Panc1 (cell line): ENCODE data around the gene SLC10A2.
"Not testable (repeated sequence)": the region's sequence is repeated elsewhere in the genome, so short reads cannot be mapped to it uniquely, and the experiment has no call there.

ENCODE experiments used
- POLR2AphosphoS5 ChIP-seq: IDR thresholded peaks from 2 replicates; pipeline ENCODE4 v1.6.1; 2012; ENCODE audit warnings: mild to moderate bottlenecking, low read depth, low read length, moderate library complexity
- SIN3A ChIP-seq: IDR thresholded peaks from 2 replicates; pipeline ENCODE4 v1.6.1; 2012; ENCODE audit warnings: low read depth, mild to moderate bottlenecking, low read length, moderate library complexity, borderline replicate concordance; ENCODE audit not compliant: insufficient read depth
- TCF7L2 ChIP-seq: IDR thresholded peaks from 2 replicates; pipeline ENCODE4 v1.6.1; 2011; ENCODE audit warnings: mild to moderate bottlenecking, low read depth, low read length, inconsistent platforms
- TF ChIP-seq, protein P1 (sequence below): fragments of 450-650 bp; IDR thresholded peaks from 2 replicates; pipeline ENCODE4 v1.5.1; 2017; ENCODE audit warnings: mild to moderate bottlenecking
- TF ChIP-seq, protein P2 (sequence below), 2 experiments: IDR thresholded peaks; 2 replicates each; pipeline ENCODE4 v1.6.1; 2011 to 2012; ENCODE audit warnings: low read depth in 2 of 2, control low read depth in 1 of 2, low read length in 1 of 2, mild to moderate bottlenecking in 1 of 2, moderate library complexity in 1 of 2; ENCODE audit not compliant: insufficient read depth in 1 of 2

DNA sequence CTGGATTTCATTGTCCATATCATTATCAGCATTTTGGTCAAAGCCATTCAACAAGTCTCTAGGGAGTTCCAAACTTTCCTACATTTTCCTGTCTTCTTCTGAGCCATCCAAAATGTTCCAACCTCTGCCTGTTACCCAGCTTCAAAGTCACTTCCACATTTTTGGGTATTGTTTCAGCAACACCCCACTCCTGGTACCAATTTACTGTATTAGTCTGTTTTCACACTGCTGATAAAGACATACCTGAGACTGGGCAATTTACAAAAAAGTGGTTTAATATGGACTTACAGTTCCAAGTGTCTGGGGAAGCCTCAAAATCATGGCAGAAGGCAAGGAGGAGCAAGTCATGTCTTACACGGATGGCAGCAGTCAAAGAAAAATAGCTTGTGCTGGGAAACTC is 27.4 kb upstream of the SLC10A2 start:
- TF ChIP-seq, protein P1, sequence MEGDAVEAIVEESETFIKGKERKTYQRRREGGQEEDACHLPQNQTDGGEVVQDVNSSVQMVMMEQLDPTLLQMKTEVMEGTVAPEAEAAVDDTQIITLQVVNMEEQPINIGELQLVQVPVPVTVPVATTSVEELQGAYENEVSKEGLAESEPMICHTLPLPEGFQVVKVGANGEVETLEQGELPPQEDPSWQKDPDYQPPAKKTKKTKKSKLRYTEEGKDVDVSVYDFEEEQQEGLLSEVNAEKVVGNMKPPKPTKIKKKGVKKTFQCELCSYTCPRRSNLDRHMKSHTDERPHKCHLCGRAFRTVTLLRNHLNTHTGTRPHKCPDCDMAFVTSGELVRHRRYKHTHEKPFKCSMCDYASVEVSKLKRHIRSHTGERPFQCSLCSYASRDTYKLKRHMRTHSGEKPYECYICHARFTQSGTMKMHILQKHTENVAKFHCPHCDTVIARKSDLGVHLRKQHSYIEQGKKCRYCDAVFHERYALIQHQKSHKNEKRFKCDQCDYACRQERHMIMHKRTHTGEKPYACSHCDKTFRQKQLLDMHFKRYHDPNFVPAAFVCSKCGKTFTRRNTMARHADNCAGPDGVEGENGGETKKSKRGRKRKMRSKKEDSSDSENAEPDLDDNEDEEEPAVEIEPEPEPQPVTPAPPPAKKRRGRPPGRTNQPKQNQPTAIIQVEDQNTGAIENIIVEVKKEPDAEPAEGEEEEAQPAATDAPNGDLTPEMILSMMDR = not testable (repeated sequence)
- TF ChIP-seq, protein P2, sequence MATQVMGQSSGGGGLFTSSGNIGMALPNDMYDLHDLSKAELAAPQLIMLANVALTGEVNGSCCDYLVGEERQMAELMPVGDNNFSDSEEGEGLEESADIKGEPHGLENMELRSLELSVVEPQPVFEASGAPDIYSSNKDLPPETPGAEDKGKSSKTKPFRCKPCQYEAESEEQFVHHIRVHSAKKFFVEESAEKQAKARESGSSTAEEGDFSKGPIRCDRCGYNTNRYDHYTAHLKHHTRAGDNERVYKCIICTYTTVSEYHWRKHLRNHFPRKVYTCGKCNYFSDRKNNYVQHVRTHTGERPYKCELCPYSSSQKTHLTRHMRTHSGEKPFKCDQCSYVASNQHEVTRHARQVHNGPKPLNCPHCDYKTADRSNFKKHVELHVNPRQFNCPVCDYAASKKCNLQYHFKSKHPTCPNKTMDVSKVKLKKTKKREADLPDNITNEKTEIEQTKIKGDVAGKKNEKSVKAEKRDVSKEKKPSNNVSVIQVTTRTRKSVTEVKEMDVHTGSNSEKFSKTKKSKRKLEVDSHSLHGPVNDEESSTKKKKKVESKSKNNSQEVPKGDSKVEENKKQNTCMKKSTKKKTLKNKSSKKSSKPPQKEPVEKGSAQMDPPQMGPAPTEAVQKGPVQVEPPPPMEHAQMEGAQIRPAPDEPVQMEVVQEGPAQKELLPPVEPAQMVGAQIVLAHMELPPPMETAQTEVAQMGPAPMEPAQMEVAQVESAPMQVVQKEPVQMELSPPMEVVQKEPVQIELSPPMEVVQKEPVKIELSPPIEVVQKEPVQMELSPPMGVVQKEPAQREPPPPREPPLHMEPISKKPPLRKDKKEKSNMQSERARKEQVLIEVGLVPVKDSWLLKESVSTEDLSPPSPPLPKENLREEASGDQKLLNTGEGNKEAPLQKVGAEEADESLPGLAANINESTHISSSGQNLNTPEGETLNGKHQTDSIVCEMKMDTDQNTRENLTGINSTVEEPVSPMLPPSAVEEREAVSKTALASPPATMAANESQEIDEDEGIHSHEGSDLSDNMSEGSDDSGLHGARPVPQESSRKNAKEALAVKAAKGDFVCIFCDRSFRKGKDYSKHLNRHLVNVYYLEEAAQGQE (IDR thresholded peaks at IDR 0.05; ENCODE audit: insufficient read depth in 1 of 2, low read depth in 2 of 2, low read length in 1 of 2) = not testable (repeated sequence)
- TF ChIP-seq SIN3A, TCF7L2, POLR2AphosphoS5: not testable (repeated sequence)
